Hypothalamus (tissue), 51 donors: ENCODE data around the gene GYS1.

ENCODE experiments used
- DNase-seq, 51 donors: peaks; one replicate each; lab custom pipeline; 2025; lab: John Stamatoyannopoulos, UW

The GYS1 gene

GRCh38 chr19:48918801-48919247 is 74.3 kb downstream of the GYS1 start:
- DNase-seq, result peak in 3 of 51 donors; percentile 3 to 13 (median 7)
